Fibroblast of lung (primary cell): ENCODE measurements around the gene CHMP4B. TPM values are rescaled to one million over a fixed set of nuclear protein-coding genes. Genes with fewer than 3 reads are reported as not detected.
A peak's percentile ranks its signal among the peaks of the same experiment; 100 is the strongest.

Experiments
- DNase-seq, 2 donors: peaks; one replicate each; pipeline versions ENCODE4 v3.0.0 to v3.0.0-alpha.2; 2010; ENCODE audit warnings: low read depth in 2 of 2
- H2AFZ ChIP-seq: 2 replicates; pipeline ENCODE4 v1.5.1; 2012; ENCODE audit warnings: low read length, control low read depth, inconsistent platforms
- H3K27ac ChIP-seq: 2 replicates; pipeline ENCODE4 v1.5.1; 2011; ENCODE audit warnings: low read length, control low read depth; ENCODE audit not compliant: insufficient read depth
- H3K27me3 ChIP-seq: 2 replicates; pipeline ENCODE4 v1.5.1; 2011; ENCODE audit warnings: mild to moderate bottlenecking, low read length; ENCODE audit not compliant: control insufficient read depth, insufficient read depth
- H3K36me3 ChIP-seq: 2 replicates; pipeline ENCODE4 v1.5.1; 2011; ENCODE audit warnings: low read length; ENCODE audit not compliant: control insufficient read depth, insufficient read depth
- H3K4me1 ChIP-seq: 2 replicates; pipeline ENCODE4 v1.5.1; 2011; ENCODE audit warnings: low read length; ENCODE audit not compliant: control insufficient read depth, insufficient read depth; ENCODE audit errors: extremely low read depth
- H3K4me2 ChIP-seq: 2 replicates; pipeline ENCODE4 v1.5.1; 2011; ENCODE audit warnings: low read length, control low read depth; ENCODE audit not compliant: insufficient read depth; ENCODE audit errors: extremely low read depth
- H3K4me3 ChIP-seq, 4 experiments: fragments of 200-600 bp in 1 of 4; sonication (generic) in 1 of 4; replicated peaks in 1 of 4; 2 replicates each; pipeline ENCODE4 v1.5.1; 2011 to 2016; ENCODE audit warnings: low read length in 4 of 4, low read depth in 3 of 4, mild to moderate bottlenecking in 3 of 4, control low read depth in 2 of 4, inconsistent platforms in 1 of 4, mixed read lengths in 1 of 4; ENCODE audit not compliant: insufficient read depth in 1 of 4; ENCODE audit errors: control extremely low read depth in 1 of 4
- H3K79me2 ChIP-seq: 2 replicates; pipeline ENCODE4 v1.5.1; 2012; ENCODE audit warnings: mild to moderate bottlenecking, low read length, inconsistent platforms; ENCODE audit not compliant: control insufficient read depth, insufficient read depth
- H3K9ac ChIP-seq: 2 replicates; pipeline ENCODE4 v1.5.1; 2011; ENCODE audit warnings: mild to moderate bottlenecking, low read length, control low read depth; ENCODE audit not compliant: insufficient read depth
- H3K9me3 ChIP-seq: 2 replicates; pipeline ENCODE4 v1.5.1; 2012; ENCODE audit warnings: low read depth, low read length; ENCODE audit not compliant: control insufficient read depth, insufficient read depth
- H4K20me1 ChIP-seq: 2 replicates; pipeline ENCODE4 v1.5.1; 2011; ENCODE audit warnings: low read length; ENCODE audit not compliant: control insufficient read depth, insufficient read depth; ENCODE audit errors: extremely low read depth
- CTCF ChIP-seq, 2 donors: IDR thresholded peaks in 1 of 2; conservative IDR thresholded peaks in 1 of 2; 1 replicate in 1 of 2; 2 replicates in 1 of 2; pipeline ENCODE4 v1.5.1; 2011 to 2012; ENCODE audit warnings: low read length in 2 of 2, control low read depth in 1 of 2, inconsistent platforms in 1 of 2, low read depth in 1 of 2, mild to moderate bottlenecking in 1 of 2
- EZH2 ChIP-seq: IDR thresholded peaks from 2 replicates; pipeline ENCODE4 v1.5.1; 2012; ENCODE audit warnings: low read length, control low read depth, mild to moderate bottlenecking; ENCODE audit errors: missing control alignments
- polyA plus RNA-seq, 2 donors: library from polyadenylated mRNA; depleted of rRNA in 1 of 2; stranded (reverse) in 1 of 2; unstranded in 1 of 2; fragments of >200 nt; gene quantifications; 2 replicates each; pipeline ENCODE4 v1.2.1, GENCODE V29; 2011 to 2012; ENCODE audit warnings: missing spikeins in 1 of 2
- total RNA-seq: library from RNA; depleted of rRNA; stranded (reverse); fragments of >200 nt; gene quantifications from 2 replicates; pipeline ENCODE4 v1.2.1, GENCODE V29; 2014

Gene CHMP4B
- total and polyA plus RNA-seq, 2 donors (not counting 1 experiment from before 2014, with no cell fraction given) = 26.3 to 83.2 TPM

- Histone ChIP-seq H3K9ac (no peak overlapping the region), H3K9me3 (no peaks in the 10 kb centered on the region), H4K20me1 (peaks cover 2% of the 10 kb centered on the region), H3K36me3 (no peaks in the 10 kb centered on the region), H3K4me1 (no peaks in the 10 kb centered on the region), H3K4me3 (no peak overlapping the region), H3K27ac (no peak overlapping the region), H2AFZ (no peak overlapping the region), H3K79me2 (peaks cover 37% of the 10 kb centered on the region), H3K4me2 (no peak overlapping the region), H3K27me3 (no peaks in the 10 kb centered on the region)
- TF ChIP-seq EZH2 = no peak
- no peak for TF ChIP-seq CTCF (conservative IDR thresholded peaks at IDR 0.05 in 1 of 2, IDR thresholded peaks at IDR 0.05 in 1 of 2; ENCODE audit: low read depth in 1 of 2, low read length in 2 of 2)
- DNase-seq = no peak
Observed at GRCh38 chr20:33810259-33810658, 889 bp upstream of the CHMP4B start.

GRCh38 chr20:33811776-33812151 is 616 bp downstream of the CHMP4B start:
- peak overlapping the region; percentile 93 for H3K9ac ChIP-seq
- no peaks in the 10 kb centered on the region for H3K9me3 ChIP-seq
- H3K36me3 ChIP-seq = no peaks in the 10 kb centered on the region
- peaks cover 48% of the 10 kb centered on the region for H3K79me2 ChIP-seq
- H3K27ac ChIP-seq = peak overlapping the region; percentile 98
- TF ChIP-seq EZH2 (no peak), CTCF (conservative IDR thresholded peaks at IDR 0.05 in 1 of 2, IDR thresholded peaks at IDR 0.05 in 1 of 2; ENCODE audit: low read depth in 1 of 2, low read length in 2 of 2) (no peak)
- peaks cover 2% of the 10 kb centered on the region for H4K20me1 ChIP-seq
- peak overlapping the region; percentile 82 to 99 (median 96) for H3K4me3 ChIP-seq
- no peak overlapping the region for H2AFZ ChIP-seq
- no peak for DNase-seq
- peak overlapping the region; percentile 100 for H3K4me2 ChIP-seq
- no peaks in the 10 kb centered on the region for H3K27me3 ChIP-seq
- no peaks in the 10 kb centered on the region for H3K4me1 ChIP-seq

GRCh38 chr20:33812152-33812849 is 1.2 kb downstream of the CHMP4B start:
- peak; percentile 80 to 81 for DNase-seq
- no peak for TF ChIP-seq EZH2
- no peak for TF ChIP-seq CTCF (conservative IDR thresholded peaks at IDR 0.05 in 1 of 2, IDR thresholded peaks at IDR 0.05 in 1 of 2; ENCODE audit: low read depth in 1 of 2, low read length in 2 of 2)
- no peaks in the 10 kb centered on the region for H3K9me3 ChIP-seq
- peak overlapping the region; percentile 100 for H3K4me2 ChIP-seq
- H3K9ac ChIP-seq = peak overlapping the region; percentile 93
- no peaks in the 10 kb centered on the region for H3K4me1 ChIP-seq
- H3K79me2 ChIP-seq = peaks cover 54% of the 10 kb centered on the region
- peak overlapping the region; percentile 98 for H3K27ac ChIP-seq
- H3K36me3 ChIP-seq = no peaks in the 10 kb centered on the region
- H3K27me3 ChIP-seq = no peaks in the 10 kb centered on the region
- no peak overlapping the region for H2AFZ ChIP-seq
- H4K20me1 ChIP-seq = peaks cover 2% of the 10 kb centered on the region
- peak overlapping the region; percentile 82 to 99 (median 96) for H3K4me3 ChIP-seq
